Ectodermal cell (in vitro differentiated cells): Measurements from ENCODE around the gene FBXO31.

Experiments used
- H3K27ac ChIP-seq: 2 replicates; pipeline ENCODE4 v1.7.0; 2013; ENCODE audit warnings: mild to moderate bottlenecking, low read depth, low read length; ENCODE audit not compliant: insufficient read depth, poor library complexity, severe bottlenecking
- H3K27me3 ChIP-seq: 2 replicates; pipeline ENCODE4 v1.7.0; 2013; ENCODE audit warnings: mild to moderate bottlenecking, low read length; ENCODE audit not compliant: insufficient read depth, control insufficient read depth, poor library complexity, severe bottlenecking
- H3K36me3 ChIP-seq: one replicate; pipeline ENCODE4 v1.7.0; 2013; ENCODE audit warnings: low read length; ENCODE audit not compliant: control insufficient read depth, insufficient read depth
- H3K4me1 ChIP-seq: one replicate; pipeline ENCODE4 v1.7.0; 2013; ENCODE audit warnings: low read length; ENCODE audit not compliant: control insufficient read depth, insufficient read depth
- H3K4me3 ChIP-seq: 2 replicates; pipeline ENCODE4 v1.7.0; 2013; ENCODE audit warnings: low read depth, low read length, control low read depth; ENCODE audit not compliant: insufficient read depth
- H3K9me3 ChIP-seq: 2 replicates; pipeline ENCODE4 v1.7.0; 2013; ENCODE audit warnings: mild to moderate bottlenecking, low read length, moderate library complexity; ENCODE audit not compliant: control insufficient read depth
- WGBS, 2 experiments: methylation state at CpG; one replicate each; pipeline ENCODE4 v1.1.7; 2013; ENCODE audit warnings: missing lambda C conversion rate in 2 of 2; 5-methylcytosine and 5-hydroxymethylcytosine counted together

The FBXO31 gene

GRCh38 chr16:87310610-87311009 is 73.0 kb downstream of the FBXO31 start:
- H3K27me3 ChIP-seq = no peaks in the 10 kb centered on the region
- peaks cover 3% of the 10 kb centered on the region for H3K9me3 ChIP-seq
- H3K4me1 ChIP-seq = no peaks in the 10 kb centered on the region
- no peak overlapping the region for H3K4me3 ChIP-seq
- H3K36me3 ChIP-seq = no peaks in the 10 kb centered on the region
- WGBS, 2 experiments = 83 to 88% methylated on average over 7 of the region's 7 CpGs
- no peak overlapping the region for H3K27ac ChIP-seq

DNA sequence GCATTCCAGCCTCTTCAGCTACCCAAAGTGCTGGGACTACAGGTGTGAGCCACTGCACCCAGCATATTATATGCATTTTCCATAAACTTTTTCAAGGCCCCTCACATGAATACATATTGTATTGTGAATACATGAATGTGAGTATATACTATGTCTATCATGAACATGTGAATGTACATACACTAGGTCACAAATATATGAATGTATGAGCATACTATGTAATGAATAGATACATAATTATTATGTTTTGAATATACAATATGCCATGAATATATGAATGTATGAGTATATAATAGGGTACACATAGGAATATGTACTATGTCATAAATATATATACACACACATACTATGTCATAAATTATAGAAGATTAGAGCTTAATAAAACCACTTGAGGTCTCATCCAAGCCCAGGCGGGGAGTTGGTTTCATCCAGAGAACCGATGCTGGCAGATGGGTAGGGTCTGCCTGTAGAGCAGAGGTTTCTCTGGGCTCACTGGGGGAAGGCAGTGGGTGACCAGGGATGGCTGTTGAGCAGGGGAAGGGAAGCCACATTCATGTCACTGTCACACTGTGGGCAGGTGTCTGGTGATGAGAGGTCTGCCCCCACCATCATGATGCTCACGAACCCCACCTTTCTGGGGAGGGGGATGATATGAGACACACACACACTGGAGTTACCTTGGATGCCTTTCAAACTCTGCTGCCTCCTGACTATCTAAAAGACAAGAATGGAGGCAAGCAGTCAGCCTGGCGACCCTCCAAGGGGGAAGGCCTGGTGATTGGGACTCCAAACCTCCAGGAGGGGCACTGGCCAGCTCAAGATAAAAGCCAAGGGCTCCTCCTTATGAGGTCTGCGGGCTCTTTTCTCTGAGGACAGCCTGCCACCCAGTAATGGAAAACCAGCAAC is 73.7 kb downstream of the FBXO31 start:
- Histone ChIP-seq H3K9me3 (peaks cover 3% of the 10 kb centered on the region), H3K4me1 (no peaks in the 10 kb centered on the region), H3K36me3 (no peaks in the 10 kb centered on the region), H3K27ac (no peak overlapping the region), H3K27me3 (no peaks in the 10 kb centered on the region), H3K4me3 (no peak overlapping the region)
- 90% methylated on average over 5 of the region's 5 CpGs for WGBS, 2 experiments

DNA sequence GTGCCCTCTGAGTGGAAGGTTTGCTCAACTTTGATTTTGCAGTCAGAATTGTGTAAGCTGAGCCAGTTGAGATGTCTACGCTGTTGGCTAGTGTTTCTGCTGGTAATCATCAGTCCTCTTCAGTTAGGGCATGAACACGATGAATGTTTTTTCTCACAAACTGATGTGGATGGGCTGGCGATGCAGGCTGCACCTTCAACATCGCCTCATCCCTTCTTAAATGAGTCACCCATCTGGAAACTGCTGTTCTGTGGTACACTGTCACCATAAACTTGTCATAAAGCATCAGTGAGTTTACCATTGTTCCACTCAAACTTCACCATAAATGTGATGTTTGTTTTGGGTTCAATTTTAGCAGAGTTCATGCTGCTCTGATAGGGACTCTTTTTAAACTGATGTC is 74.8 kb downstream of the FBXO31 start:
- WGBS, 2 experiments = 94 to 96% methylated on average over 4 of the region's 4 CpGs
- Histone ChIP-seq H3K4me3 (no peak overlapping the region), H3K27ac (no peak overlapping the region), H3K36me3 (no peaks in the 10 kb centered on the region), H3K27me3 (no peaks in the 10 kb centered on the region), H3K9me3 (peaks cover 3% of the 10 kb centered on the region), H3K4me1 (no peaks in the 10 kb centered on the region)

- 94 to 99% methylated on average over 3 of the region's 3 CpGs for WGBS, 2 experiments
- Histone ChIP-seq H3K4me3 (no peak overlapping the region), H3K36me3 (no peaks in the 10 kb centered on the region), H3K27ac (no peak overlapping the region), H3K4me1 (no peaks in the 10 kb centered on the region), H3K27me3 (no peaks in the 10 kb centered on the region), H3K9me3 (peaks cover 3% of the 10 kb centered on the region)
These were observed 77.1 kb downstream of the FBXO31 start for GRCh38 chr16:87306516-87306915.

GRCh38 chr16:87305505-87306391 is 77.8 kb downstream of the FBXO31 start:
- Histone ChIP-seq H3K4me1 (no peaks in the 10 kb centered on the region), H3K9me3 (peaks cover 3% of the 10 kb centered on the region), H3K27me3 (no peaks in the 10 kb centered on the region), H3K4me3 (no peak overlapping the region), H3K27ac (no peak overlapping the region), H3K36me3 (no peaks in the 10 kb centered on the region)
- 71 to 75% methylated on average over 30 of the region's 30 CpGs for WGBS, 2 experiments

DNA sequence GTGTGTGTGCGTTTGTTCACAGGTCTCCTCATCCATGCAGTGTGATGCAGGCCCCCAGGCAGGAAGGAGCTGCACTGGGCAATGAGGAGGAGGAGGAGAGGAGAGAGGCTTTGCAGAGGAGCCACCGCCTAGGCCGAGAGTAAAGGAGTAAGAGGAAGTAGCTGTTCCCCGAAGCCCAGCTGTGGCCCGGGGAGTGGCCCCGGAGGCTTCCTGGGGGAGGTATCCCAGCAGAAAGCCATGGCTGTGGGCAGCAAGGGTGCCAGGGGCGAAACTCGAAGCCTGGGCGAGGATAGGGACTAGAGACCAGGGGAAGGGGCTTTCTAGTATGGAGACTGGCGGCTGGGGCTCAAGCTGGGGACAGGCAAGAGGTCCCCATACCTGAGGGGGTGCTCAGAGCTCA is 78.6 kb downstream of the FBXO31 start:
- H3K36me3 ChIP-seq = no peaks in the 10 kb centered on the region
- 90 to 92% methylated on average over 10 of the region's 10 CpGs for WGBS, 2 experiments
- no peaks in the 10 kb centered on the region for H3K27me3 ChIP-seq
- H3K4me3 ChIP-seq = no peak overlapping the region
- no peaks in the 10 kb centered on the region for H3K4me1 ChIP-seq
- H3K9me3 ChIP-seq = peaks cover 3% of the 10 kb centered on the region
- H3K27ac ChIP-seq = no peak overlapping the region

GRCh38 chr16:87303962-87304521 is 79.5 kb downstream of the FBXO31 start:
- WGBS, 2 experiments = 90 to 93% methylated on average over 4 of the region's 4 CpGs
- no peaks in the 10 kb centered on the region for H3K27me3 ChIP-seq
- H3K4me3 ChIP-seq = no peak overlapping the region
- peaks cover 3% of the 10 kb centered on the region for H3K9me3 ChIP-seq
- no peaks in the 10 kb centered on the region for H3K4me1 ChIP-seq
- no peaks in the 10 kb centered on the region for H3K36me3 ChIP-seq
- H3K27ac ChIP-seq = no peak overlapping the region

- WGBS, 2 experiments = 93% methylated on average over 7 of the region's 7 CpGs
- Histone ChIP-seq H3K36me3 (no peaks in the 10 kb centered on the region), H3K9me3 (peaks cover under 1% of the 10 kb centered on the region), H3K27ac (no peak overlapping the region), H3K4me3 (no peak overlapping the region), H3K4me1 (no peaks in the 10 kb centered on the region), H3K27me3 (no peaks in the 10 kb centered on the region)
These were observed 80.1 kb downstream of the FBXO31 start for GRCh38 chr16:87303431-87303930.

- Histone ChIP-seq H3K27me3 (no peaks in the 10 kb centered on the region), H3K9me3 (no peaks in the 10 kb centered on the region), H3K4me3 (no peak overlapping the region), H3K27ac (no peak overlapping the region), H3K4me1 (no peaks in the 10 kb centered on the region), H3K36me3 (no peaks in the 10 kb centered on the region)
- 91 to 95% methylated on average over 13 of the region's 13 CpGs for WGBS, 2 experiments
These were observed 84.6 kb downstream of the FBXO31 start for GRCh38 chr16:87298857-87299465.
